Endothelial cell of umbilical vein (primary cell): ENCODE data around the gene SH3BGRL.

Source experiments
- CTCF ChIP-seq, 2 donors: IDR thresholded peaks; 1 replicate in 1 of 2; 2 replicates in 1 of 2; pipeline ENCODE4 v1.5.1; 2011; ENCODE audit warnings: low read length in 2 of 2, mild to moderate bottlenecking in 2 of 2, moderate library complexity in 2 of 2, control low read depth in 1 of 2, inconsistent platforms in 1 of 2, low read depth in 1 of 2; ENCODE audit not compliant: insufficient read depth in 1 of 2; ENCODE audit errors: extremely low read depth in 1 of 2
- JUN ChIP-seq: IDR thresholded peaks from 2 replicates; pipeline ENCODE4 v1.6.1; 2011; ENCODE audit warnings: borderline replicate concordance, low read depth; ENCODE audit not compliant: insufficient read length, insufficient read depth
- MAX ChIP-seq: IDR thresholded peaks from 2 replicates; pipeline ENCODE4 v1.6.1; 2011; ENCODE audit not compliant: insufficient read depth, insufficient read length
- POLR2A ChIP-seq: IDR thresholded peaks from 2 replicates; pipeline ENCODE4 v1.6.1; 2012; ENCODE audit warnings: low read depth, mild to moderate bottlenecking, control low read depth, low read length

- TF ChIP-seq MAX (no peak), JUN (no peak), POLR2A (no peak), CTCF (IDR thresholded peaks at IDR 0.05; ENCODE audit: extremely low read depth in 1 of 2, insufficient read depth in 1 of 2, low read depth in 1 of 2, low read length in 2 of 2) (no peak)
These were observed 59.7 kb downstream of the SH3BGRL start for GRCh38 chrX:81261576-81261975.
